Endothelial cell of umbilical vein (primary cell): ENCODE measurements around the gene SEC62. TPM values are rescaled to one million over a fixed set of nuclear protein-coding genes. Genes with fewer than 3 reads are reported as not detected.

Source experiments
- BruUV-seq: library from RNA; stranded (reverse); fragments of 400-500 nt; replicated peaks from 2 replicates; lab custom pipeline; 2021; lab: Mats Ljungman, UMichigan
- CTCF ChIA-PET: fragments of 300-600, 350-600 bp; sonication (Branson Sonifier 250); formaldehyde crosslinking; loops from one replicate; lab custom pipeline; 2021; ENCODE audit warnings: antibody characterized with exemption, inconsistent platforms; lab: Charles Lee
- POLR2A ChIA-PET: fragments of 300-600, 350-600 bp; sonication (Branson Sonifier 250); formaldehyde crosslinking; loops from one replicate; lab custom pipeline; 2021; ENCODE audit warnings: antibody characterized with exemption, inconsistent platforms; lab: Charles Lee
- DNase-seq: peaks from one replicate; pipeline ENCODE4 v3.0.0-alpha.2; 2011; ENCODE audit warnings: low read depth, low spot score
- FAIRE-seq: peaks from 2 replicates; lab custom pipeline; 2011; peaks lifted over from hg19 to GRCh38; lab: Jason Lieb, UNC
- H2AFZ ChIP-seq: 2 replicates; pipeline ENCODE4 v1.6.0; 2012; ENCODE audit warnings: low read depth, low read length, control low read depth, inconsistent platforms
- H3K27ac ChIP-seq: 2 replicates; pipeline ENCODE4 v1.5.1; 2011; ENCODE audit warnings: low read depth, mild to moderate bottlenecking, control low read depth, low read length, moderate library complexity; ENCODE audit not compliant: insufficient read depth
- H3K27me3 ChIP-seq, 2 experiments: 2 replicates each; pipeline versions ENCODE4 v1.6.0 to v1.6.1; 2011; ENCODE audit warnings: low read length in 2 of 2, mixed read lengths in 1 of 2; ENCODE audit not compliant: control insufficient read depth in 2 of 2, insufficient read depth in 2 of 2
- H3K36me3 ChIP-seq, 2 experiments: 2 replicates in 1 of 2; 3 replicates in 1 of 2; pipeline ENCODE4 v1.5.1; 2011; ENCODE audit warnings: low read length in 2 of 2, mild to moderate bottlenecking in 1 of 2, moderate library complexity in 1 of 2; ENCODE audit not compliant: control insufficient read depth in 2 of 2, insufficient read depth in 2 of 2; ENCODE audit errors: extremely low read depth in 1 of 2
- H3K4me1 ChIP-seq: 3 replicates; pipeline ENCODE4 v1.5.1; 2011; ENCODE audit warnings: mild to moderate bottlenecking, low read length; ENCODE audit not compliant: control insufficient read depth, insufficient read depth; ENCODE audit errors: extremely low read depth
- H3K4me2 ChIP-seq: 2 replicates; pipeline ENCODE4 v1.6.1; 2011; ENCODE audit warnings: low read length, control low read depth, mixed read lengths; ENCODE audit not compliant: insufficient read depth
- H3K4me3 ChIP-seq, 3 experiments: fragments of 200-600 bp in 1 of 3; sonication (generic), shearing (Covaris generic) in 1 of 3; replicated peaks in 1 of 3; 2 replicates each; pipeline ENCODE4 v1.5.1; 2011 to 2016; ENCODE audit warnings: control low read depth in 3 of 3, low read length in 3 of 3, mild to moderate bottlenecking in 2 of 3, inconsistent platforms in 1 of 3, low read depth in 1 of 3, moderate library complexity in 1 of 3; ENCODE audit not compliant: insufficient read depth in 1 of 3
- H3K79me2 ChIP-seq: 2 replicates; pipeline ENCODE4 v1.6.0; 2012; ENCODE audit warnings: low read length, inconsistent platforms; ENCODE audit not compliant: control insufficient read depth, insufficient read depth
- H3K9ac ChIP-seq: replicated peaks from 2 replicates; pipeline ENCODE3; 2011; ENCODE audit warnings: low read length, control low read depth; ENCODE audit not compliant: insufficient read depth; ENCODE audit errors: extremely low read depth
- H3K9me1 ChIP-seq: replicated peaks from 3 replicates; pipeline ENCODE4 v1.6.0; 2011; ENCODE audit warnings: mild to moderate bottlenecking, low read length; ENCODE audit not compliant: control insufficient read depth, insufficient read depth; ENCODE audit errors: extremely low read depth
- H3K9me3 ChIP-seq: replicated peaks from 2 replicates; pipeline ENCODE4 v1.5.1; 2012; ENCODE audit warnings: low read length, inconsistent platforms; ENCODE audit not compliant: control insufficient read depth, insufficient read depth
- H4K20me1 ChIP-seq: replicated peaks from 2 replicates; pipeline ENCODE3; 2011; ENCODE audit warnings: mild to moderate bottlenecking, low read length; ENCODE audit not compliant: control insufficient read depth, insufficient read depth; ENCODE audit errors: extremely low read depth
- CTCF ChIP-seq, 2 donors: IDR thresholded peaks; 1 replicate in 1 of 2; 2 replicates in 1 of 2; pipeline ENCODE4 v1.5.1; 2011; ENCODE audit warnings: low read length in 2 of 2, mild to moderate bottlenecking in 2 of 2, moderate library complexity in 2 of 2, control low read depth in 1 of 2, inconsistent platforms in 1 of 2, low read depth in 1 of 2; ENCODE audit not compliant: insufficient read depth in 1 of 2; ENCODE audit errors: extremely low read depth in 1 of 2
- EZH2 ChIP-seq: IDR thresholded peaks from 2 replicates; pipeline ENCODE4 v1.6.1; 2012; ENCODE audit warnings: borderline replicate concordance, low read depth, mild to moderate bottlenecking, moderate library complexity, low read length, inconsistent platforms; ENCODE audit not compliant: severe bottlenecking
- FOS ChIP-seq: IDR thresholded peaks from 2 replicates; pipeline ENCODE4 v1.6.1; 2011; ENCODE audit warnings: mild to moderate bottlenecking, low read length, moderate library complexity, borderline replicate concordance; ENCODE audit not compliant: insufficient read depth
- GATA2 ChIP-seq: IDR thresholded peaks from 2 replicates; pipeline ENCODE4 v1.7.0; 2011; ENCODE audit warnings: low read depth, mild to moderate bottlenecking, moderate library complexity, mixed read lengths, low read length; ENCODE audit not compliant: insufficient read length, insufficient read depth
- JUN ChIP-seq: IDR thresholded peaks from 2 replicates; pipeline ENCODE4 v1.6.1; 2011; ENCODE audit warnings: borderline replicate concordance, low read depth; ENCODE audit not compliant: insufficient read length, insufficient read depth
- MAX ChIP-seq: IDR thresholded peaks from 2 replicates; pipeline ENCODE4 v1.6.1; 2011; ENCODE audit not compliant: insufficient read depth, insufficient read length
- MYC ChIP-seq: IDR thresholded peaks from one replicate; pipeline ENCODE4 v1.6.1; 2011; ENCODE audit warnings: mild to moderate bottlenecking, low read depth, low read length
- POLR2A ChIP-seq: IDR thresholded peaks from 2 replicates; pipeline ENCODE4 v1.6.1; 2012; ENCODE audit warnings: low read depth, mild to moderate bottlenecking, control low read depth, low read length
- POLR2AphosphoS5 ChIP-seq: IDR thresholded peaks from 2 replicates; pipeline ENCODE4 v1.6.1; 2012; ENCODE audit warnings: low read depth, mild to moderate bottlenecking, control low read depth, low read length, moderate library complexity; ENCODE audit not compliant: insufficient read depth
- dilution Hi-C: fragments of 300-500 bp; cut with MboI; formaldehyde crosslinking; loops from one replicate; pipeline ENCODE4 v1.15.0; 2019; ENCODE audit warnings: low sequenced_read_pairs; ENCODE audit not compliant: extremely low pct_ligation_motif_present
- intact Hi-C: fragments of 100-400 bp; cut with micrococcal nuclease; formaldehyde crosslinking; loops from one replicate; pipeline ENCODE4 v1.10.0; 2022
- polyA plus RNA-seq, 4 experiments: library from polyadenylated mRNA; depleted of rRNA in 3 of 4; stranded (reverse) in 3 of 4; unstranded in 1 of 4; fragments of >200 nt; gene quantifications; 2 replicates each; pipeline versions ENCODE4 v1.2.1 to v1.2.3, GENCODE V29; 2011 to 2012; ENCODE audit warnings: missing spikeins in 1 of 4
- total RNA-seq: library from RNA; stranded (reverse); gene quantifications from 2 replicates; pipeline ENCODE4 v1.2.3, GENCODE V29; 2021

SEC62 gene
- total and polyA plus RNA-seq, 2 donors (not counting 3 experiments of a cell fraction or from before 2014, with no cell fraction given), result 90.7 to 90.8 TPM

GRCh38 chr3:169929830-169930519 is 36.6 kb upstream of the SEC62 start:
- POLR2A ChIA-PET, result interaction anchor here (0.7 kb wide), 1 partner anchor 19 kb away, joined by 4 read pairs; no protein-coding TSS in a partner anchor
- DNase-seq (no peak), FAIRE-seq (no peak)
- Histone ChIP-seq H3K4me1 (no peaks in the 10 kb centered on the region), H3K9me3 (no peaks in the 10 kb centered on the region), H3K9ac (no peak overlapping the region), H3K27ac (no peak overlapping the region), H3K79me2 (no peaks in the 10 kb centered on the region), H2AFZ (no peak overlapping the region), H3K9me1 (no peaks in the 10 kb centered on the region), H3K36me3 (no peaks in the 10 kb centered on the region), H3K4me3 (no peak overlapping the region), H4K20me1 (no peaks in the 10 kb centered on the region), H3K4me2 (no peak overlapping the region), H3K27me3 (peaks cover 14 to 22% of the 10 kb centered on the region in 2 experiments)
- no peak for TF ChIP-seq EZH2
- no peak for TF ChIP-seq FOS
- TF ChIP-seq JUN, result no peak
- TF ChIP-seq POLR2A, result no peak
- TF ChIP-seq GATA2, result no peak
- no peak for TF ChIP-seq CTCF (IDR thresholded peaks at IDR 0.05; ENCODE audit: extremely low read depth in 1 of 2, insufficient read depth in 1 of 2, low read depth in 1 of 2, low read length in 2 of 2)
- no peak for TF ChIP-seq POLR2AphosphoS5
- TF ChIP-seq MYC, result no peak
- no peak for TF ChIP-seq MAX
- intact Hi-C loops (no loop called here), dilution Hi-C loops (no loop called here)
- BruUV-seq, result no TSS peak
- CTCF ChIA-PET, result no interaction called here
